GM21360 (cell line): Measurements from ENCODE around the gene PITRM1.

Experiments
- ATAC-seq: cut with Tn5 transposase; IDR thresholded peaks from one replicate; pipeline ENCODE4 v1.9.1; 2021; ENCODE audit warnings: mild to moderate bottlenecking, moderate library complexity; ENCODE audit not compliant: unreplicated experiment

The PITRM1 gene

DNA sequence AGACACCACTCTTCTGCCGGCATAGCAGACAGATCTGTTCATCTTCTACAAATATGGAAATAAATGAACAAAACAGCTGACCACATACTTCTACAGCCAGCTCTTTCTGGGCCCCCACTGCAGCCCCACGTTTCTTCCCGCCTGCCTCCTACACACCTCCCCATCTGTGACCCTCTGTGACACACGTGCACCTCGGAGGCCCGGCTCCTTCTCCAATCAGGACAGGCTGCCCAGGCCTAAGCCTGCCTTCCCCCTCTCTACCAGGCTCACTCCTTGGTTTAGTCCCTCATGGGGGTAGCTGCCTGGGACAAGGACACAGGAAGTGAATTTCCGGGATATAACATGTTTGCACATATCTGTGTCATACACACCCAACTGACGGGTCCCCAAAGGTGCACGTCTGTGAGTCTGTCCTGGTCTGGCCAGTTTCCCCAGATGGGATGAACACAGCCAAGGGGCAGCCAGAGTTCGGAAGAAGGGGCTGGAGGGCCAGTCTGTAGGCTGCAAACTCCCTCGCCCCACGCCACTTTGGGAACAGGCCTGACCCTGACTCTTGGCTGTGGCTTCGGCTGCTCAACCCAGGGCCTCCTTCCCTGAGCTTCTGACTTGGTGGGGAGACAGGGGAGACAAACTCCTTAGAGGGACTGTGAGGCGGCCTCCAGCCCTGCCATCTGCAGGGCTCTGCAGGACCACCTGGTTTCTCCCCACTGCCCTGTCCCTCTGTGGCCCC lies 30.3 kb downstream of the PITRM1 start:
- ATAC-seq: no peak

DNA sequence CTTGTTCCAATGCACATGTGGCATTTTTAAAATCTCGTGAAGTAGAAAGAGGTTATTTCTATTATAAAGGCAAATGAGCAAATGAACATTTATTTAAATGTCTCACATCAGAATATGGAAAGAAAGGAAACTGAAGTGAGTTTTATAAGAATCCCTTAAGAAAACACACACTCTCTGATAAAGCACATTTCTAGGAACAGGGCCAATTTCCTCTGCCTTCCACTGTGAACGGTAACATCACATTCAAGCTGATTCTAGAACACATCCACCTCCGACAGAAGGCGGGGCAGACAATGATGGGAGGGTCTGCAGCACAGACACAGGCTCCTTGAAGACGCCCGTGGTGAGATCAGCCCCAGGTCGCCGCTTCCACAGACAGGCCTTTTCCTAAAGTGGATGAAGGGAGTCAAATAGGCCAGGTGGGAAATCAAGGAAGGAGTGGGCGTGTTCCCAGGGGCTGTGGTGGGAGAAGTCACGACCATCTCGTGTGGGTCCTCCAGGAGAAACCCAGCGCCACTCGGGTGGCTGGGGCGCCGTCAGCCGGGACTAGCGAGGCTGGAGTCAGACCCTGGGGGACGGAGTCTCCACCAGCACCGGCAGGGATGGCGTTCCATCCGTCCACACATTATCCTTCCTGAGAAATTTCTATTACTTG lies 31.1 kb downstream of the PITRM1 start:
- no peak for ATAC-seq

- no peak for ATAC-seq
Measured at GRCh38 chr10:3140280-3140679, 32.3 kb downstream of the PITRM1 start.

- no peak for ATAC-seq
Measured at GRCh38 chr10:3139216-3139910, 33.2 kb downstream of the PITRM1 start.

DNA sequence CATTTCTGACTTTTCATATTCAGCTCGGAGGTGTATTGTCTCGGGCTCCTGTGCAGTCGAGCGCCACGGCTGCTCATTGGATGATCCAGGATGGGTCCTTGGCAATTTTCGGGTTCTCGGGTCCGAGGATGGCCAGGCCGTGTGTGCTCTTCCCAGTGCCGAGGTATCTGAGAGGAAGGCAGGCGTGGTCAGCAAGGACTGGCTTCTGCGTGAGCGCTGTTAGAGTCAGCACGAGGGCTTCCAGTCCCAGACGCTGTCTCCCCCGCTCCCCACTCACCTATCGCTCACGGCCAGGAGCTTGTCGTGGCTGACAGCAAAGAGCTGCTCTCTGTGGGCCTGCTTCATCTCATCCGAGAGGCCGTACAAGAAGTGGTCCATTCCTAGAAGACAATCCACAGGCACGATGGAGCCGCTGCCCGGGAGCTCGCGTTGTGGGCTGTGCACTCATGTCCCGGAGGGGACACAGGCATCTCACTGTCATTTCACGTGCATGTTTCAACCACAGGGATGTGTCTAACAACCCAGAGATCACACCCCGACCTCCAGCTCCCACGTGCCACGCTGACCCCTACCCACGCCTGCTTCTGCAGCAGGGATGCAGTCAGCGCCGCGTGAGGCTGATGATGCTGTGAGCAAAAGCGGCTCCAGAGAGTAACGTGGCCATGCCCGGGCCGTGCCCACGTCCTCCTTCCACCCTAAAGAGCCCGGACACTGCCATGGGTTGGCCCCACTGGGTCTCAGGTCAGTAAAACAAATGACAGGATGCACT lies 34.4 kb downstream of the PITRM1 start:
- no peak for ATAC-seq

- no peak for ATAC-seq
Measured at GRCh38 chr10:3136763-3137611, 35.6 kb downstream of the PITRM1 start.

DNA sequence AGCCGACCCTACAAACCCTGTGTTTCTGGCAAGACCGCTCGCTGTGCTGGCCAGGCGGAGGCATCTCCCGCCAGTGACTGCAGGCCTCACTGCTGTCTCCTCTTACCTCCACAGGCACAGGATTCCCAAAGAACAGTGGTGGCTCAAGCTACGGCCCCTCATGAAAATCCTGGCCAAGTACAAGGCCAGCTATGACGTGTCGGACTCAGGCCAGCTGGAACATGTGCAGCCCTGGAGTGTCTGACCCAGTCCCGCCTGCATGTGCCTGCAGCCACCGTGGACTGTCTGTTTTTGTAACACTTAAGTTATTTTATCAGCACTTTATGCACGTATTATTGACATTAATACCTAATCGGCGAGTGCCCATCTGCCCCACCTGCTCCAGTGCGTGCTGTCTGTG lies 36.2 kb downstream of the PITRM1 start:
- no peak for ATAC-seq

DNA sequence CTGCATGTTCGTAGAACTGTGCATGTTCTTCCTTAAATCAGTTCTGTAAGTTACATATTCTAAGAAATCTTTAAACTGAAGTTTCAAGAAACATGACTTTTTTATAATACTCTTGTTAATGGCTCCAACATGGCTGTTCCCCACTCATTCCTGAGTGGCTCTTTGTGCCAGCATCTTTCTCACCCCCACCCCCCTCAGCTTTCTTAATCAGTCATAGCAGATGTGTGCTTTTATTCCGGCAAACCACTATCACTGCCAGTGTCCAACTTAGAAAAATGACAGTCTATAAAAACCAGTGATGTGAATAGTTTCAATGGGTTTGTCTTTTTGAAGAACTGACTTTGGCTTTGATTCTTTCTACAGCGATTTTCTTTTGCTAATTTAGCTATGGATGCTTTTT lies 37.6 kb downstream of the PITRM1 start:
- no peak for ATAC-seq

- no peak for ATAC-seq
Measured at GRCh38 chr10:3133948-3134347, 38.6 kb downstream of the PITRM1 start.

GRCh38 chr10:3132036-3133025 lies 40.3 kb downstream of the PITRM1 start:
- ATAC-seq: no peak

- no peak for ATAC-seq
Measured at GRCh38 chr10:3131098-3131497, 41.5 kb downstream of the PITRM1 start.

DNA sequence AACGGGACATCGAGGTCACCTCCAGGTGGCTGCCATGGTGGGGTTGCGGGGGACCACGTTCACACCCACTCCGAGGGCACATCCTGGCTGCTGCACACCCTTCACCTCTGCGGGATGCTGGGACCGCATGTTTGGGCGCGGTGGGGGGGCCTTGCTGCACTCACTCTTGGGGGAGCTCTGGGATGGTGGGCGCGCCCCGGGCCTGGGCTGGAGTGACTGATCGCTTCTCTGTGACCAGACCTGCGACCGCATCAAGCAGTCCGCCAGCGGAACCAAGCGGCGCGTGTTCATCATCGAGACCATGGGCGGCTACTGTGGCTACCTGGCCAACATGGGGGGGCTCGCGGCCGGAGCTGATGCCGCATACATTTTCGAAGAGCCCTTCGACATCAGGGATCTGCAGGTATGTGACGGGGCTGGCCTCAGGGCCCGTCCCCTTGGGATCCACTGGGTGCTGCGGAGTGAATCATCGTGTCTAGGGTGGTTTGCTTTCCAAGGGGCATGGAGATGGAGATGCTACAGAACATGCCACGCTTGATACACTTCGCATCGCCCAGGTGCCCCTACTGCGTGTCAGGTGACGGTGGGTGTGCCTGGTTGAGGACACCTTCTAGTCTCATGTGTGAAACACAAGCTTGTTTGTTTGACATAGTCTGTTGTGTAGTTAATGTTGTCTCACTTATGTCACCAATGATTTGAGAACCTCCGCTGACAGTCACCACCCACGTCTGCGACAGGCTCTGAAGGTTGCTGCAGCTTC lies 42.8 kb downstream of the PITRM1 start:
- ATAC-seq: no peak

- ATAC-seq: no peak
Measured at GRCh38 chr10:3128379-3129130, 44.0 kb downstream of the PITRM1 start.

DNA sequence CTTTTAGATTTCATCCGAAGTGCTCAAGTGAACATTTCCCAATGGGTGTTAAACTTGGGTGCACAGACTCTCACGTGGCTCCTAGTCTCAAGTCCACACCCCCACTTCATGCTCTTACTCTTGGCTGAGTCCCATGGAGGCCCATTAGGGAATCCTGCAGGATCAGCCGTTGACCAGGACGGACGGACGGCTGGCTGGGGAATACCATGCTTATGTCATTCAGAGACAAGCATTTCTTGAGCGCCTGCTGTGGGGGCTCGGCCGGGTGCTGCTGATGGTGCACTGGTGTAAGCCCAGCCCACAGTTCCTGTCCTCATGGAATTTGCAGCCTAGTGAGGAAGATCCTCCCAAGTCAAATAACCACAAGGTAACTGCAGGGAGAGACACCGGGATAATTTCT lies 44.7 kb downstream of the PITRM1 start:
- ATAC-seq: no peak

DNA sequence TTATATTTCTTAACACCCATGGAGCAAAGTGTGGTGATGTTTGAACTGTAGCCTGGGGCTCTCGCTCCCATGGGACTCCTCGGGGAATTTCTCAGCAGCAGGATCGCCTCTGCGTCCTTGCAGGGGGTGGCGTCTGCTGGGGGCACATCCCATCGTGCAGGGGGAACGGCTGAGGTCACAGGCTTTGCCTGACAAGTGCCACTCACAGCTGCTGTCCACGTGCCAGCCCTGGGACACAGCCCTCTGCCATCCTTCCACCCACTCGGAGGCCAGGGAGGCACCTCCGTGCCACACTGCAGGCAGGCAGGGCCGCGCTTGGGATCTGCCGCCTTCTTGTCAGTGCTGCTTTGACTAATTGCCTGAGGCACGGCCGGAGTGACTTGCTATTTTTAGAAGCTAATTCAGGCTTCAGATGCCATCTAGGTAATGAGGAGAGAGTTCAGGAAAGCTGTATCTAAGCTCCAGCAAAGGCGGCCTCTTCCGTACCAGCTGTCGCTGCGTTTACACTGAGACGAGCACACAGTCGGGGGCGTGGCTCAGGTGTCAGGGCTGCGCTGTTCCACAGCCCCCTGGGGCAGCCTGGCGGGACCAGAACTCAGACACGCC lies 45.7 kb downstream of the PITRM1 start:
- no peak for ATAC-seq

DNA sequence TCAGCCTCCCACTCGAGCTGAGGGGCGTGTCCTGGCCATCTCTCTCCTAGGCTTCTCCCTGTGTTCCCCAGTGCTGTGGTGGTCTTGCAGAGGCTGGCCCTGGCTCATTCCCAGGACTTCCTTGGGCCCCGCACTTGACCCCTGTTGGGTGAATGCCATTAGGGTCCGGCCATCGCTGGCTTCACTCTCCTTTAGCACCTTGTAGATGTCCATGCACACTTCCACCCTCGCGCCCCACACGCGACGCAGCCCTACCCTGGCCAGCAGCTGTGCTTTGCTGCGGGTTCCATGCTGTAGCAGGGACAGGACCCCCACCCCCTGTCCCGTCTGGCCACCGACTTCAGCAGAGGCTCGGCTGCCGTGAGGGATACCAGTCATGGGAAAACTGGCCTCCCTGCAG lies 46.3 kb downstream of the PITRM1 start:
- no peak for ATAC-seq

- ATAC-seq: no peak
Measured at GRCh38 chr10:3125527-3126170, 46.9 kb downstream of the PITRM1 start.
